K562 (cell line): ENCODE results near the gene EFNB3. TPM values are rescaled to one million over a fixed set of nuclear protein-coding genes. Genes with fewer than 3 reads are reported as not detected.

Source experiments
- EHMT2 ChIP-seq: fragments of 450-650 bp; IDR thresholded peaks from 2 replicates; pipeline ENCODE4 v1.6.1; 2018; ENCODE audit warnings: antibody characterized with exemption
- EP300 ChIP-seq: IDR thresholded peaks from 2 replicates; pipeline ENCODE4 v1.6.1; 2012; ENCODE audit warnings: low read length, improper control_type of control experiment
- FOXJ3 ChIP-seq: sonication (generic); formaldehyde crosslinking; IDR thresholded peaks from 2 replicates; pipeline ENCODE4 v1.4.0; 2020; ENCODE audit warnings: mild to moderate bottlenecking, missing genetic modification reagents
- FOXK1 ChIP-seq: sonication (generic); formaldehyde crosslinking; IDR thresholded peaks from 2 replicates; pipeline ENCODE4 v1.8.0; 2022; ENCODE audit warnings: missing genetic modification reagents, mild to moderate bottlenecking, borderline replicate concordance
- GABPB1 ChIP-seq: sonication (generic); formaldehyde crosslinking; IDR thresholded peaks from 2 replicates; pipeline ENCODE4 v1.8.0; 2022; ENCODE audit warnings: mild to moderate bottlenecking, missing genetic modification reagents
- HCFC1 ChIP-seq: IDR thresholded peaks from 2 replicates; pipeline ENCODE4 v1.6.1; 2012; ENCODE audit warnings: low read depth, low read length, improper control_type of control experiment
- NEUROD1 ChIP-seq: fragments of 150-350 bp; IDR thresholded peaks from 2 replicates; pipeline ENCODE4 v1.6.1; 2014; ENCODE audit warnings: borderline replicate concordance, low read length, low read depth; ENCODE audit not compliant: partially characterized antibody
- RBM39 ChIP-seq: fragments of 200-400 bp; formaldehyde crosslinking; optimal IDR thresholded peaks from 2 replicates; pipeline ENCODE3; 2018; ENCODE audit warnings: low read depth, low read length
- SIX5 ChIP-seq, 2 experiments: IDR thresholded peaks; 2 replicates each; pipeline ENCODE4 v1.6.1; 2011; ENCODE audit warnings: low read length in 2 of 2, borderline replicate concordance in 1 of 2, low read depth in 1 of 2, mild to moderate bottlenecking in 1 of 2, moderate library complexity in 1 of 2; ENCODE audit not compliant: insufficient read depth in 1 of 2
- SMAD1 ChIP-seq: fragments of 150-350 bp; IDR thresholded peaks from 2 replicates; pipeline ENCODE4 v1.6.1; 2014; ENCODE audit warnings: low read length, low read depth; ENCODE audit not compliant: partially characterized antibody
- TBP ChIP-seq: optimal IDR thresholded peaks from 2 replicates; pipeline ENCODE3; 2011; ENCODE audit warnings: low read depth, low read length, improper control_type of control experiment
- ZNF551 ChIP-seq: fragments of 250-450 bp; sonication (Bioruptor Pico); IDR thresholded peaks from 2 replicates; pipeline ENCODE4 v1.5.0; 2021; ENCODE audit warnings: mild to moderate bottlenecking, moderate library complexity
- ZNF668 ChIP-seq: fragments of 250-450 bp; sonication (Bioruptor Pico); IDR thresholded peaks from 2 replicates; pipeline ENCODE4 v1.8.0; 2022; ENCODE audit warnings: mild to moderate bottlenecking, inconsistent platforms
- polyA plus RNA-seq, 8 experiments: library from polyadenylated mRNA; depleted of rRNA in 4 of 8; stranded (reverse) in 5 of 8; unstranded in 3 of 8; fragments of >200 nt; fragmentation: Nextera tagmentation in 2 of 8; fragmentation: Illumina TruSeq in 1 of 8; extraction: Ambion mirVana in 2 of 8; extraction: Trizol in 1 of 8; gene quantifications; 2 replicates each; pipeline versions ENCODE4 v1.2.1 to v1.2.3, GENCODE V29; 2011 to 2014; ENCODE audit warnings: inconsistent platforms in 1 of 8, missing spikeins in 1 of 8
- total RNA-seq, 7 experiments: library from RNA; depleted of rRNA in 6 of 7; stranded (reverse); fragments of >200 nt in 6 of 7; fragmentation: Illumina TruSeq in 2 of 7; extraction: Trizol in 2 of 7; gene quantifications; 2 replicates each; pipeline versions ENCODE4 v1.2.1 to v1.2.3, GENCODE V29; 2011 to 2021; ENCODE audit warnings: low replicate concordance in 1 of 7
- TF ChIP-seq, protein P1 (sequence below), 2 experiments: fragments of 450-650 bp; IDR thresholded peaks; 2 replicates each; pipeline ENCODE4 v1.6.1; 2018; ENCODE audit warnings: mild to moderate bottlenecking in 2 of 2, low read depth in 1 of 2; ENCODE audit not compliant: partially characterized antibody in 2 of 2
- TF ChIP-seq, protein P2 (sequence below): fragments of 450-650 bp; IDR thresholded peaks from 2 replicates; pipeline ENCODE4 v1.6.1; 2016
- TF ChIP-seq, protein P3 (sequence below), 2 experiments: fragments of 450-650 bp; IDR thresholded peaks; 2 replicates each; pipeline ENCODE4 v1.6.1; 2016
- TF ChIP-seq, protein P4 (sequence below): fragments of 450-650 bp; IDR thresholded peaks from 2 replicates; pipeline ENCODE4 v1.7.1; 2018; ENCODE audit warnings: mild to moderate bottlenecking, low read depth; ENCODE audit not compliant: partially characterized antibody

EFNB3 gene
- total and polyA plus RNA-seq, 9 of the 15 experiments (the other 6 are each of a cell fraction or from before 2014, with no cell fraction given), result not detected

DNA sequence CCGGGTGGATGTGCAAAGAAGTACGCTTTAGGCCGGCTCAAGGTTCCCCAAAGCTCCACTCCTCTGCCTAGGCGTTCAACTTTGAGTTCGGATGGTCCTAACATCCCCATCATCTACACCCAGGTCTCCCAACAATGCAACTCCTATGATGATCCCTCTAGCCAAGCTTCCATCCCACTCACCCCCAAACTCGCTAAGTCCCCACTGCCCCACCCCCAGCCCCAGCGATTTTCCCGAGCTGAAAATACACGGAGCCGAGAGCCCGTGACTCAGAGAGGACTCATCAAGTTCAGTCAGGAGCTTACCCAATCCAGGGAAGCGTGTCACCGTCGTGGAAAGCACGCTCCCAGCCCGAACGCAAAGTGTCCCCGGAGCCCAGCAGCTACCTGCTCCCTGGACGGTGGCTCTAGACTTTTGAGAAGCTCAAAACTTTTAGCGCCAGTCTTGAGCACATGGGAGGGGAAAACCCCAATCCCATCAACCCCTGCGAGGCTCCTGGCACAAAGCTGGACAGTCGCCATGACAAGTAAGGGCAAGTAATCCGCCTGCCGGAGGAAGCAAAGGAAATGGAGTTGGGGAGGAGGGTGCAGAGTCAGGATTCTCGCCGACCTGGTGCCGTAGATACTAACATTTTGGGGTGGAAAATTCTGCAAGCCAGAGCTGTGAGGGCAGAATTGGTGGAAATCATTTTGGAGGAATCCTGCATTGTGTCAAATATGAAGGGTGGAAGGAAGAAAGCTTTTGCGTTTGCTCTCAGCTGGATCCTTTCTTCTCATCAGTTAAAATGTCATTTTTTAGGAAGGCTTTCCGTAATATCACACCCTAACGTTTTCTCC is 17.7 kb upstream of the EFNB3 start, which contains the start of gene TP53 (continued):
- TF ChIP-seq, protein P1, sequence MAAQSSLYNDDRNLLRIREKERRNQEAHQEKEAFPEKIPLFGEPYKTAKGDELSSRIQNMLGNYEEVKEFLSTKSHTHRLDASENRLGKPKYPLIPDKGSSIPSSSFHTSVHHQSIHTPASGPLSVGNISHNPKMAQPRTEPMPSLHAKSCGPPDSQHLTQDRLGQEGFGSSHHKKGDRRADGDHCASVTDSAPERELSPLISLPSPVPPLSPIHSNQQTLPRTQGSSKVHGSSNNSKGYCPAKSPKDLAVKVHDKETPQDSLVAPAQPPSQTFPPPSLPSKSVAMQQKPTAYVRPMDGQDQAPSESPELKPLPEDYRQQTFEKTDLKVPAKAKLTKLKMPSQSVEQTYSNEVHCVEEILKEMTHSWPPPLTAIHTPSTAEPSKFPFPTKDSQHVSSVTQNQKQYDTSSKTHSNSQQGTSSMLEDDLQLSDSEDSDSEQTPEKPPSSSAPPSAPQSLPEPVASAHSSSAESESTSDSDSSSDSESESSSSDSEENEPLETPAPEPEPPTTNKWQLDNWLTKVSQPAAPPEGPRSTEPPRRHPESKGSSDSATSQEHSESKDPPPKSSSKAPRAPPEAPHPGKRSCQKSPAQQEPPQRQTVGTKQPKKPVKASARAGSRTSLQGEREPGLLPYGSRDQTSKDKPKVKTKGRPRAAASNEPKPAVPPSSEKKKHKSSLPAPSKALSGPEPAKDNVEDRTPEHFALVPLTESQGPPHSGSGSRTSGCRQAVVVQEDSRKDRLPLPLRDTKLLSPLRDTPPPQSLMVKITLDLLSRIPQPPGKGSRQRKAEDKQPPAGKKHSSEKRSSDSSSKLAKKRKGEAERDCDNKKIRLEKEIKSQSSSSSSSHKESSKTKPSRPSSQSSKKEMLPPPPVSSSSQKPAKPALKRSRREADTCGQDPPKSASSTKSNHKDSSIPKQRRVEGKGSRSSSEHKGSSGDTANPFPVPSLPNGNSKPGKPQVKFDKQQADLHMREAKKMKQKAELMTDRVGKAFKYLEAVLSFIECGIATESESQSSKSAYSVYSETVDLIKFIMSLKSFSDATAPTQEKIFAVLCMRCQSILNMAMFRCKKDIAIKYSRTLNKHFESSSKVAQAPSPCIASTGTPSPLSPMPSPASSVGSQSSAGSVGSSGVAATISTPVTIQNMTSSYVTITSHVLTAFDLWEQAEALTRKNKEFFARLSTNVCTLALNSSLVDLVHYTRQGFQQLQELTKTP (IDR thresholded peaks at IDR 0.05; ENCODE audit: low read depth in 1 of 2, partially characterized antibody in 2 of 2), result peak in 1 of 2 experiments; percentile 90
- peak; percentile 55 to 75; a peak in 2 of 4 replicates for TF ChIP-seq SIX5 (IDR thresholded peaks at IDR 0.05; ENCODE audit: borderline replicate concordance in 1 of 2, insufficient read depth in 1 of 2, low read depth in 1 of 2, low read length in 2 of 2)
- TF ChIP-seq GABPB1 (CRISPR knock-in tag), result peak; percentile 56; the same call in 1 of the 2 replicates
- peak; percentile 96 for TF ChIP-seq TBP
- TF ChIP-seq NEUROD1, result peak; percentile 10
- TF ChIP-seq, protein P2, sequence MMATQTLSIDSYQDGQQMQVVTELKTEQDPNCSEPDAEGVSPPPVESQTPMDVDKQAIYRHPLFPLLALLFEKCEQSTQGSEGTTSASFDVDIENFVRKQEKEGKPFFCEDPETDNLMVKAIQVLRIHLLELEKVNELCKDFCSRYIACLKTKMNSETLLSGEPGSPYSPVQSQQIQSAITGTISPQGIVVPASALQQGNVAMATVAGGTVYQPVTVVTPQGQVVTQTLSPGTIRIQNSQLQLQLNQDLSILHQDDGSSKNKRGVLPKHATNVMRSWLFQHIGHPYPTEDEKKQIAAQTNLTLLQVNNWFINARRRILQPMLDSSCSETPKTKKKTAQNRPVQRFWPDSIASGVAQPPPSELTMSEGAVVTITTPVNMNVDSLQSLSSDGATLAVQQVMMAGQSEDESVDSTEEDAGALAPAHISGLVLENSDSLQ, result 0 out of 2 replicates have a peak, but pooled peaks have one; percentile 14
- TF ChIP-seq HCFC1, result peak; percentile 91
- TF ChIP-seq RBM39, result peak; percentile 34
- TF ChIP-seq EP300, result peak; percentile 22; the same call in 1 of the 2 replicates
- TF ChIP-seq EHMT2, result no peak
- peak; percentile 19; the same call in 1 of the 2 replicates for TF ChIP-seq FOXK1 (CRISPR knock-in tag)
- TF ChIP-seq ZNF551 (CRISPR knock-in tag), result no peak
- no peak for TF ChIP-seq FOXJ3 (CRISPR knock-in tag)
- TF ChIP-seq, protein P3, sequence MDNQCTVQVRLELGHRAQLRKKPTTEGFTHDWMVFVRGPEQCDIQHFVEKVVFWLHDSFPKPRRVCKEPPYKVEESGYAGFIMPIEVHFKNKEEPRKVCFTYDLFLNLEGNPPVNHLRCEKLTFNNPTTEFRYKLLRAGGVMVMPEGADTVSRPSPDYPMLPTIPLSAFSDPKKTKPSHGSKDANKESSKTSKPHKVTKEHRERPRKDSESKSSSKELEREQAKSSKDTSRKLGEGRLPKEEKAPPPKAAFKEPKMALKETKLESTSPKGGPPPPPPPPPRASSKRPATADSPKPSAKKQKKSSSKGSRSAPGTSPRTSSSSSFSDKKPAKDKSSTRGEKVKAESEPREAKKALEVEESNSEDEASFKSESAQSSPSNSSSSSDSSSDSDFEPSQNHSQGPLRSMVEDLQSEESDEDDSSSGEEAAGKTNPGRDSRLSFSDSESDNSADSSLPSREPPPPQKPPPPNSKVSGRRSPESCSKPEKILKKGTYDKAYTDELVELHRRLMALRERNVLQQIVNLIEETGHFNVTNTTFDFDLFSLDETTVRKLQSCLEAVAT (IDR thresholded peaks at IDR 0.05), result 0 out of 4 replicates have a peak, but pooled peaks of 1 of the 2 experiments have one; percentile 15
- TF ChIP-seq, protein P4, sequence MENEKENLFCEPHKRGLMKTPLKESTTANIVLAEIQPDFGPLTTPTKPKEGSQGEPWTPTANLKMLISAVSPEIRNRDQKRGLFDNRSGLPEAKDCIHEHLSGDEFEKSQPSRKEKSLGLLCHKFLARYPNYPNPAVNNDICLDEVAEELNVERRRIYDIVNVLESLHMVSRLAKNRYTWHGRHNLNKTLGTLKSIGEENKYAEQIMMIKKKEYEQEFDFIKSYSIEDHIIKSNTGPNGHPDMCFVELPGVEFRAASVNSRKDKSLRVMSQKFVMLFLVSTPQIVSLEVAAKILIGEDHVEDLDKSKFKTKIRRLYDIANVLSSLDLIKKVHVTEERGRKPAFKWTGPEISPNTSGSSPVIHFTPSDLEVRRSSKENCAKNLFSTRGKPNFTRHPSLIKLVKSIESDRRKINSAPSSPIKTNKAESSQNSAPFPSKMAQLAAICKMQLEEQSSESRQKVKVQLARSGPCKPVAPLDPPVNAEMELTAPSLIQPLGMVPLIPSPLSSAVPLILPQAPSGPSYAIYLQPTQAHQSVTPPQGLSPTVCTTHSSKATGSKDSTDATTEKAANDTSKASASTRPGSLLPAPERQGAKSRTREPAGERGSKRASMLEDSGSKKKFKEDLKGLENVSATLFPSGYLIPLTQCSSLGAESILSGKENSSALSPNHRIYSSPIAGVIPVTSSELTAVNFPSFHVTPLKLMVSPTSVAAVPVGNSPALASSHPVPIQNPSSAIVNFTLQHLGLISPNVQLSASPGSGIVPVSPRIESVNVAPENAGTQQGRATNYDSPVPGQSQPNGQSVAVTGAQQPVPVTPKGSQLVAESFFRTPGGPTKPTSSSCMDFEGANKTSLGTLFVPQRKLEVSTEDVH, result peak; percentile 51
- TF ChIP-seq SMAD1, result peak; percentile 91
- no peak for TF ChIP-seq ZNF668 (CRISPR knock-in tag)
